Astrocyte (in vitro differentiated cells and primary cell): ENCODE measurements around the gene SCPEP1. TPM values are rescaled to one million over a fixed set of nuclear protein-coding genes. Genes with fewer than 3 reads are reported as not detected.

Source experiments
- DNase-seq: peaks from one replicate; pipeline ENCODE4 v3.0.0-alpha.2; 2010; ENCODE audit warnings: low read depth
- FAIRE-seq: peaks from 2 replicates; lab custom pipeline; 2011; peaks lifted over from hg19 to GRCh38; lab: Jason Lieb, UNC
- H2AFZ ChIP-seq: 2 replicates; pipeline ENCODE4 v1.6.0; 2012; ENCODE audit warnings: low read depth, low read length, inconsistent platforms
- H3K27ac ChIP-seq: 2 replicates; pipeline ENCODE4 v1.5.1; 2011; ENCODE audit warnings: low read depth, low read length, inconsistent platforms
- H3K27me3 ChIP-seq: 2 replicates; pipeline ENCODE4 v1.6.0; 2011; ENCODE audit warnings: low read length, inconsistent platforms; ENCODE audit not compliant: insufficient read depth
- H3K36me3 ChIP-seq: 2 replicates; pipeline ENCODE4 v1.5.1; 2011; ENCODE audit warnings: low read length, inconsistent platforms; ENCODE audit not compliant: insufficient read depth
- H3K4me1 ChIP-seq: 2 replicates; pipeline ENCODE4 v1.5.1; 2011; ENCODE audit warnings: low read length, inconsistent platforms; ENCODE audit not compliant: insufficient read depth
- H3K4me2 ChIP-seq: 2 replicates; pipeline ENCODE4 v1.6.0; 2012; ENCODE audit warnings: low read length, inconsistent platforms
- H3K4me3 ChIP-seq: 2 replicates; pipeline ENCODE4 v1.5.1; 2011; ENCODE audit warnings: low read depth, mild to moderate bottlenecking, low read length, inconsistent platforms; ENCODE audit not compliant: insufficient read depth
- H3K79me2 ChIP-seq: 2 replicates; pipeline ENCODE4 v1.6.0; 2012; ENCODE audit warnings: mild to moderate bottlenecking, low read length, inconsistent platforms; ENCODE audit not compliant: insufficient read depth
- H3K9ac ChIP-seq: 2 replicates; pipeline ENCODE4 v1.6.0; 2012; ENCODE audit warnings: mild to moderate bottlenecking, low read length, inconsistent platforms
- H3K9me3 ChIP-seq: 2 replicates; pipeline ENCODE4 v1.5.1; 2012; ENCODE audit warnings: low read depth, mild to moderate bottlenecking, low read length, inconsistent platforms; ENCODE audit not compliant: insufficient read depth
- H4K20me1 ChIP-seq: 2 replicates; pipeline ENCODE4 v1.6.0; 2012; ENCODE audit warnings: low read length, inconsistent platforms; ENCODE audit not compliant: insufficient read depth
- H3K27ac Mint-ChIP-seq: one replicate; pipeline ENCODE4 v1.8.0; 2021; ENCODE audit warnings: mild to moderate bottlenecking, mixed read lengths; ENCODE audit not compliant: unreplicated experiment
- H3K27me3 Mint-ChIP-seq: one replicate; pipeline ENCODE4 v1.8.0; 2021; ENCODE audit warnings: low read depth, mixed read lengths; ENCODE audit not compliant: unreplicated experiment
- H3K36me3 Mint-ChIP-seq: one replicate; pipeline ENCODE4 v1.8.0; 2021; ENCODE audit warnings: low read depth, mixed read lengths; ENCODE audit not compliant: unreplicated experiment
- H3K4me1 Mint-ChIP-seq: one replicate; pipeline ENCODE4 v1.8.0; 2021; ENCODE audit warnings: low read depth, mixed read lengths; ENCODE audit not compliant: unreplicated experiment
- H3K4me3 Mint-ChIP-seq: one replicate; pipeline ENCODE4 v1.8.0; 2021; ENCODE audit warnings: mild to moderate bottlenecking, moderate library complexity, mixed read lengths; ENCODE audit not compliant: unreplicated experiment
- H3K9me3 Mint-ChIP-seq: one replicate; pipeline ENCODE4 v1.8.0; 2021; ENCODE audit warnings: mild to moderate bottlenecking, mixed read lengths; ENCODE audit not compliant: unreplicated experiment
- EZH2 ChIP-seq: IDR thresholded peaks from 2 replicates; pipeline ENCODE4 v1.6.1; 2012; ENCODE audit warnings: mild to moderate bottlenecking, low read length, inconsistent platforms; ENCODE audit not compliant: insufficient read depth
- total RNA-seq: library from RNA; stranded (reverse); gene quantifications from 2 replicates; pipeline ENCODE4 v1.2.1, GENCODE V29; 2021
- TF ChIP-seq, protein P1 (sequence below): IDR thresholded peaks from 2 replicates; pipeline ENCODE4 v1.5.1; 2011; ENCODE audit warnings: low read depth, mild to moderate bottlenecking, inconsistent platforms, low read length, moderate library complexity; ENCODE audit not compliant: insufficient read depth

The SCPEP1 gene
- total RNA-seq, 1 donor from 2014 or later: 27.1 TPM

DNA sequence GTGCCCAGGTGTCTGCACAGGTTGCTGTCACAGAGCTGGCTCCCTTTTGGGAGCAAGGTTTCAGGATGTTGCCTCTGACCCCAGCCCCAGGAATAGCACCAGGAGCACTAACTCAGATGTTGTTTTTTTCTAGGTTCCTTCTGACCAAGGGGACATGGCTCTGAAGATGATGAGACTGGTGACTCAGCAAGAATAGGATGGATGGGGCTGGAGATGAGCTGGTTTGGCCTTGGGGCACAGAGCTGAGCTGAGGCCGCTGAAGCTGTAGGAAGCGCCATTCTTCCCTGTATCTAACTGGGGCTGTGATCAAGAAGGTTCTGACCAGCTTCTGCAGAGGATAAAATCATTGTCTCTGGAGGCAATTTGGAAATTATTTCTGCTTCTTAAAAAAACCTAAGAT lies 28.1 kb downstream of the SCPEP1 start:
- Histone ChIP-seq H3K36me3 (no peaks in the 10 kb centered on the region), H3K9me3 (no peaks in the 10 kb centered on the region), H2AFZ (no peak overlapping the region), H3K27me3 (peaks cover 2% of the 10 kb centered on the region), H3K9ac (no peak overlapping the region), H4K20me1 (no peaks in the 10 kb centered on the region), H3K4me3 (no peak overlapping the region), H3K79me2 (no peaks in the 10 kb centered on the region), H3K4me1 (no peaks in the 10 kb centered on the region), H3K27ac (no peak overlapping the region), H3K4me2 (no peak overlapping the region)
- no peak overlapping the region for H3K4me3 Mint-ChIP-seq
- H3K27me3 Mint-ChIP-seq: peaks cover 2% of the 10 kb centered on the region
- no peak for TF ChIP-seq EZH2
- TF ChIP-seq, protein P1, sequence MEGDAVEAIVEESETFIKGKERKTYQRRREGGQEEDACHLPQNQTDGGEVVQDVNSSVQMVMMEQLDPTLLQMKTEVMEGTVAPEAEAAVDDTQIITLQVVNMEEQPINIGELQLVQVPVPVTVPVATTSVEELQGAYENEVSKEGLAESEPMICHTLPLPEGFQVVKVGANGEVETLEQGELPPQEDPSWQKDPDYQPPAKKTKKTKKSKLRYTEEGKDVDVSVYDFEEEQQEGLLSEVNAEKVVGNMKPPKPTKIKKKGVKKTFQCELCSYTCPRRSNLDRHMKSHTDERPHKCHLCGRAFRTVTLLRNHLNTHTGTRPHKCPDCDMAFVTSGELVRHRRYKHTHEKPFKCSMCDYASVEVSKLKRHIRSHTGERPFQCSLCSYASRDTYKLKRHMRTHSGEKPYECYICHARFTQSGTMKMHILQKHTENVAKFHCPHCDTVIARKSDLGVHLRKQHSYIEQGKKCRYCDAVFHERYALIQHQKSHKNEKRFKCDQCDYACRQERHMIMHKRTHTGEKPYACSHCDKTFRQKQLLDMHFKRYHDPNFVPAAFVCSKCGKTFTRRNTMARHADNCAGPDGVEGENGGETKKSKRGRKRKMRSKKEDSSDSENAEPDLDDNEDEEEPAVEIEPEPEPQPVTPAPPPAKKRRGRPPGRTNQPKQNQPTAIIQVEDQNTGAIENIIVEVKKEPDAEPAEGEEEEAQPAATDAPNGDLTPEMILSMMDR: no peak
- H3K4me1 Mint-ChIP-seq: no peaks in the 10 kb centered on the region
- no peak overlapping the region for H3K27ac Mint-ChIP-seq
- no peak for DNase-seq
- peaks cover 4% of the 10 kb centered on the region for H3K9me3 Mint-ChIP-seq
- H3K36me3 Mint-ChIP-seq: peaks cover 20% of the 10 kb centered on the region
- no peak for FAIRE-seq

DNA sequence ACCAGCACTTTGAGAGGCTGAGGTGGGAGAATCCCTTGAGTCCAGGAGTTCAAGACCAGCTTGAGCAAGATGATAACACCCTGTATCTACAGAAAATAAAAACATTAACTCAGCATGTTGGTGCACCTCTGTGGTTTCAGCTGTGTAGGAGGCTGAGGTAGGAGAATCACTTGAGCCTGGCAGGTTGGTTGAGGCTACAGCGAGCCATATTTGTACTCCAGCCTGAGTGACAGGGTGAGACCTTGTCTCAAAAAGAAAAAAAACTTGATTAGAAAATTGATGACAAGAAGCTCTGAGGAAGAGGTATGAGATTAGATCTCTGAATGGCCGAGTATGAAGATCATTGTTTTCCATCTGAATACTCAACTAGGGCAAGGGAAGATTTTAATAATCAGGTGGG lies 31.0 kb downstream of the SCPEP1 start:
- no peak overlapping the region for H3K27ac ChIP-seq
- H3K4me1 Mint-ChIP-seq: no peaks in the 10 kb centered on the region
- TF ChIP-seq EZH2: no peak
- TF ChIP-seq, protein P1: no peak
- no peaks in the 10 kb centered on the region for H3K27me3 Mint-ChIP-seq
- no peak overlapping the region for H3K9ac ChIP-seq
- H3K27me3 ChIP-seq: peaks cover 2% of the 10 kb centered on the region
- H3K9me3 Mint-ChIP-seq: no peaks in the 10 kb centered on the region
- no peaks in the 10 kb centered on the region for H3K36me3 ChIP-seq
- no peaks in the 10 kb centered on the region for H3K79me2 ChIP-seq
- FAIRE-seq (no peak), DNase-seq (no peak)
- no peak overlapping the region for H3K4me2 ChIP-seq
- no peak overlapping the region for H3K27ac Mint-ChIP-seq
- H4K20me1 ChIP-seq: no peaks in the 10 kb centered on the region
- H3K4me3 Mint-ChIP-seq: no peak overlapping the region
- no peak overlapping the region for H2AFZ ChIP-seq
- H3K9me3 ChIP-seq: no peaks in the 10 kb centered on the region
- H3K36me3 Mint-ChIP-seq: no peaks in the 10 kb centered on the region
- H3K4me1 ChIP-seq: no peaks in the 10 kb centered on the region
- H3K4me3 ChIP-seq: no peak overlapping the region

DNA sequence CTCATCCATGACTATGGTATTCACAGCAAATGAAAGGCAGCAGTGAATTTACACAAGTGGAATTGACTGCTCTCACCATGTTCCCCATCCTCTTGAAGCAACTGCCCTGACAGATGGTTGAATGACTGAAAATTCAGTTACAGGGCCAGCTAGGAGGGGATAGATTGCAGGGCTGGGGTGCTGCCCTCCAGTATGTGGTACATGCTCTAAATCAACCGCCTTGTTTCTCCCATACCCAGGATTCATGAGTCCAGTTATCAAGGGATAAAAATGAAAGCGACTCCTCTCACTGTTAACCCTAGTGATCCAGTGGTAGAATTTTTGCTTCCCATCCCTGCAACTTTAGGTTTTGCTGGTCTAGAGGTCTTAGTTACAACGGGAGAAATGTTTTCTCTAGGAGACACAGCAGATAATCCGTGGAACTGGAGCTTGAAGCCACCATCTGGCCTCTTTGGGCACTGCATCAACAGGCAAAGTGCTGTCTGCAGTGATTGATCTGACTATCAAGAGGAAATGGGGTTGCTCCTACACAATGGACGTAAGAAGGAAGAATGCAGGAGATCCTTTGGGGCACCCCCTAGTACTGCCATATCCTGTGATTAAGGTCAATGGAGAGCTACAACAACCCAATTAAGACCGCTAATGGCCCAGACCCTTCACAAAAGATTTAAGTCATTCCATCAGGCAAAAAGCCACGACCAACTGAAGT lies 32.0 kb downstream of the SCPEP1 start:
- FAIRE-seq: no peak
- no peak overlapping the region for H3K27ac Mint-ChIP-seq
- H3K4me3 ChIP-seq: no peak overlapping the region

More for the DNA sequence above, 32.0 kb downstream of the SCPEP1 start:
- TF ChIP-seq EZH2: no peak
- TF ChIP-seq, protein P1: peak; percentile 61
- H3K9me3 Mint-ChIP-seq: no peaks in the 10 kb centered on the region
- Histone ChIP-seq H3K27ac (no peak overlapping the region), H3K79me2 (no peaks in the 10 kb centered on the region), H3K27me3 (peaks cover 2% of the 10 kb centered on the region), H3K9ac (no peak overlapping the region), H2AFZ (no peak overlapping the region), H3K4me2 (no peak overlapping the region), H3K4me1 (no peaks in the 10 kb centered on the region), H3K36me3 (no peaks in the 10 kb centered on the region), H3K9me3 (no peaks in the 10 kb centered on the region), H4K20me1 (no peaks in the 10 kb centered on the region)
- no peaks in the 10 kb centered on the region for H3K27me3 Mint-ChIP-seq
- H3K4me1 Mint-ChIP-seq: no peaks in the 10 kb centered on the region
- H3K36me3 Mint-ChIP-seq: no peaks in the 10 kb centered on the region
- DNase-seq: peak; percentile 15
- H3K4me3 Mint-ChIP-seq: no peak overlapping the region
